Astrocyte of the spinal cord (primary cell): Measurements from ENCODE around the gene AXIN1.
A peak's percentile ranks its signal among the peaks of the same experiment; 100 is the strongest.

Experiments
- DNase-seq: peaks from one replicate; pipeline ENCODE4 v3.0.0; 2011; ENCODE audit warnings: low read depth, low spot score
- H3K4me3 ChIP-seq: 2 replicates; pipeline ENCODE4 v1.5.1; 2011; ENCODE audit warnings: low read depth, mild to moderate bottlenecking, low read length, moderate library complexity
- in situ Hi-C: cut with HindIII; loops from 2 replicates; pipeline ENCODE4 v1.10.0; 2017; ENCODE audit warnings: low sequenced_read_pairs
- TF ChIP-seq, protein P1 (sequence below): IDR thresholded peaks from 2 replicates; pipeline ENCODE4 v1.5.1; 2012; ENCODE audit warnings: low read depth, mild to moderate bottlenecking, low read length, inconsistent platforms

AXIN1 gene

GRCh38 chr16:352547-353403 is at the start of gene AXIN1:
TSS of gene AXIN1 (minus strand) at chr16:352723. CDS start at chr16:347025, 5,698 bp downstream.
- TF ChIP-seq, protein P1, sequence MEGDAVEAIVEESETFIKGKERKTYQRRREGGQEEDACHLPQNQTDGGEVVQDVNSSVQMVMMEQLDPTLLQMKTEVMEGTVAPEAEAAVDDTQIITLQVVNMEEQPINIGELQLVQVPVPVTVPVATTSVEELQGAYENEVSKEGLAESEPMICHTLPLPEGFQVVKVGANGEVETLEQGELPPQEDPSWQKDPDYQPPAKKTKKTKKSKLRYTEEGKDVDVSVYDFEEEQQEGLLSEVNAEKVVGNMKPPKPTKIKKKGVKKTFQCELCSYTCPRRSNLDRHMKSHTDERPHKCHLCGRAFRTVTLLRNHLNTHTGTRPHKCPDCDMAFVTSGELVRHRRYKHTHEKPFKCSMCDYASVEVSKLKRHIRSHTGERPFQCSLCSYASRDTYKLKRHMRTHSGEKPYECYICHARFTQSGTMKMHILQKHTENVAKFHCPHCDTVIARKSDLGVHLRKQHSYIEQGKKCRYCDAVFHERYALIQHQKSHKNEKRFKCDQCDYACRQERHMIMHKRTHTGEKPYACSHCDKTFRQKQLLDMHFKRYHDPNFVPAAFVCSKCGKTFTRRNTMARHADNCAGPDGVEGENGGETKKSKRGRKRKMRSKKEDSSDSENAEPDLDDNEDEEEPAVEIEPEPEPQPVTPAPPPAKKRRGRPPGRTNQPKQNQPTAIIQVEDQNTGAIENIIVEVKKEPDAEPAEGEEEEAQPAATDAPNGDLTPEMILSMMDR: peak; percentile 50
- in situ Hi-C loops: no loop called here
- DNase-seq: peak; percentile 91
- H3K4me3 ChIP-seq: peak within 1 kb of the TSS; percentile 54

DNA sequence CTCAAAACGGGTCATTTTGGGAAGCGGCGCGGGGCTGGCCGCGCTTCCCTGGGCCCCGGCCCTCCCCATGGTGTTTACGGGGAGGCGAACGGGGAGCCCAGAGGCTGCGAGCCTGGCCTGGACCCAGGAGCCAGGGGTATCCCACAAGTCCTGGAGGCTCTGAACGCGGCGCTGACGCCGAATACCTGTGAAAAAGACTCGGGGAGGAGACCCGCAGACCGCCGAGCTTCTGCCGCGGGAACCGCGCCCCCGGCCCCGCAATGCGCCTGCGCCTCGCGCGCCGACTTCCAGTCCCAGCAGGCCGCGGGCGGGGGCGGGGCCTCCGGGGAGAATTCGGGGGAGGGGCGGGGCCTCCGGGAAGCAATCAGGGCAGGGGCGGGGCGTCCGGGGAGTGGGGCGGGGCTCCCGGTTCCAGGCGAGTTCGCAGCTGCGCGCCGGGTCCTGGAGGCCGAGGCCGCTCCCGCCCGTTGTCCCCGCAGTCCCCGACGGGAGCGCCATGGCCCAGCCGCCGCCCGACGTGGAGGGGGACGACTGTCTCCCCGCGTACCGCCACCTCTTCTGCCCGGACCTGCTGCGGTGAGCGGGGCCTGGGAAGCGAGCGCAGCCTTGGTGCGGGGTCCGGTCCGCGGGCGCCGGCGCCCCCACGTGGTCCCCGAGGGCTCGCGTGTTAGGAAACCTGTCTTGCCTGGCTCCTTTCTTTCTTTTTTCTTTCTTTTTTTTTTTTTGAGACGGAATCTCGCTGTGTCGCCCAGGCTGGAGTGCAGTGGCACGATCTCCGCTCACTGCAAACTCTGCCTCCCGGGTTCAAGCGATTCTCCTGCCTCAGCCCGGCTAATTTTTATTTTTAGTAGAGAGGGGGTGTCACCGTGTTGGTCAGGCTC is 49.2 kb upstream of the AXIN1 start, which contains the start of gene DECR2:
TSS of gene DECR2 (plus strand) at position 418 of the 881 bp plus-strand sequence. CDS start at position 497, 79 bp downstream.
- H3K4me3 ChIP-seq: peak within 1 kb of the TSS; percentile 88
- TF ChIP-seq, protein P1: peak; percentile 50
- peak; percentile 86 for DNase-seq
- in situ Hi-C loops: no loop called here

DNA sequence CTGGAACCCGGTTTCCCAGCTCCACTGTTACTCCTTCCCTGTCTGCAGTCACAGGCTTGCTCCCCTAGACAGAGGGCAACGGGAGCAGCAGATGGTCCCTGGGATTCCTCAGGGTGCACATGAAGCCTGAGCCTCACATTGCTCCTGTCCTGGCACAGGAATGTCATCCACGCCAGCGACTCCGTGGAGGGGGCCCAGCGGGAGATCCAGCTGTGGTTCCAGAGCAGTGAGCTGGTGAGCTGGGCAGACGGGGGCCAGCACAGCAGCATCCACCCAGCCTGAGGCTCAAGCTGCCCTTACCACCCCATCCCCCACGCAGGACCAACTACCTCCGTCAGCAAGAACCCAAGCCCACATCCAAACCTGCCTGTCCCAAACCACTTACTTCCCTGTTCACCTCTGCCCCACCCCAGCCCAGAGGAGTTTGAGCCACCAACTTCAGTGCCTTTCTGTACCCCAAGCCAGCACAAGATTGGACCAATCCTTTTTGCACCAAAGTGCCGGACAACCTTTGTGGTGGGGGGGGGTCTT is 47.6 kb upstream of the AXIN1 start:
- H3K4me3 ChIP-seq: peak overlapping the region; percentile 88
- TF ChIP-seq, protein P1: no peak
- in situ Hi-C loops: no loop called here
- DNase-seq: no peak

DNA sequence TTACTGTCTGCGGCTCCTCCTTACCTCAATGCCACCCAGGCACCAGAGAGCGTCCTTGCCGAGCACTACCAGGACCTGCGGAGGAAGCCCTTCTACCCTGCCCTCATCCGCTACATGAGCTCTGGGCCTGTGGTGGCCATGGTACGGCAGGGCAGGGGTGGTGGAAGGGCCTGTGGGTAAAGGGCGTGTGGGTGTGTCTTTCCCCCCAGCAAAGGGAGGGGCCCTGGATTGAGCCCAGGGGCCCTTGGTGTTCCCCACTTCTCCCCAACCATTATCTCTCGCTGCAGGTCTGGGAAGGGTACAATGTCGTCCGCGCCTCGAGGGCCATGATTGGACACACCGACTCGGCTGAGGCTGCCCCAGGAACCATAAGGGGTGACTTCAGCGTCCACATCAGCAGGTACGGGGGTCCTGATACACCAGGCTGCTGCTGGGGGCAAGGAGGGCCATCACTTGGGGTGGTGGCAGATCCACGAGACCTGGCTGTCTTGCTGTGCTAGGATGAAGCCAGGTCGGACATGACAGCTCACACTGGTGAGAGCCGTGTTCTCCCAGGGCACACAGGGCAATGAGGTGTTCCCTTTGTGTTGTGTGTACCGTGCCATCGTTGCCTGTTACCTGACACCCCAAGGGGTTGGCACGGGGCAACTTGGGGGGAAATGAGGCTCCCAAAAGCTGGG is 47.0 kb upstream of the AXIN1 start:
- TF ChIP-seq, protein P1: no peak
- no peak for DNase-seq
- H3K4me3 ChIP-seq: no peak overlapping the region
- in situ Hi-C loops: no loop called here

- TF ChIP-seq, protein P1: no peak
- no peak overlapping the region for H3K4me3 ChIP-seq
- DNase-seq: no peak
- in situ Hi-C loops: no loop called here
These were observed 46.2 kb upstream of the AXIN1 start for GRCh38 chr16:398561-399339.
